Adrenal gland (tissue), 12 donors: ENCODE results near the gene KRT14. TPM values are rescaled to one million over a fixed set of nuclear protein-coding genes. Genes with fewer than 3 reads are reported as not detected.

Source experiments
- DNase-seq, 7 donors: peaks; one replicate each; pipeline ENCODE4 v3.0.0-alpha.2; 2019 to 2020
- H3K27ac ChIP-seq, 5 donors: fragments of 200-600 bp; sonication (generic) in 4 of 5; 1 replicate in 3 of 5; 2 replicates in 2 of 5; pipeline versions ENCODE4 v1.5.1 to v1.8.0; 2016 to 2020; ENCODE audit warnings: mild to moderate bottlenecking in 1 of 5
- H3K27me3 ChIP-seq: fragments of 200-600 bp; 2 replicates; pipeline ENCODE4 v1.8.0; 2021
- H3K36me3 ChIP-seq, 2 donors: fragments of 200-600 bp; replicated peaks in 1 of 2; 1 replicate in 1 of 2; 2 replicates in 1 of 2; pipeline versions ENCODE4 v1.5.1 to v1.8.0; 2018 to 2022
- H3K4me1 ChIP-seq, 2 donors: fragments of 200-600 bp; replicated peaks in 1 of 2; 1 replicate in 1 of 2; 2 replicates in 1 of 2; pipeline versions ENCODE4 v1.5.1 to v1.8.0; 2018 to 2021
- H3K4me3 ChIP-seq, 4 donors: fragments of 200-600 bp; sonication (generic) in 3 of 4; one replicate each; pipeline ENCODE4 v1.5.1; 2016 to 2018
- H3K9me3 ChIP-seq, 3 donors: fragments of 200-600 bp; sonication (generic) in 1 of 3; replicated peaks in 1 of 3; 1 replicate in 2 of 3; 2 replicates in 1 of 3; pipeline versions ENCODE4 v1.5.1 to v1.8.0; 2016 to 2021
- POLR2A ChIP-seq, 2 donors: fragments of 450-650 bp; IDR thresholded peaks; one replicate each; pipeline ENCODE4 v1.6.1; 2017; ENCODE audit warnings: antibody characterized with exemption in 2 of 2, mild to moderate bottlenecking in 2 of 2, moderate library complexity in 1 of 2
- WGBS, 4 donors: extraction: QIAGEN DNeasy Blood & Tissue Kit in 2 of 4; methylation state at CpG; one replicate each; pipeline versions ENCODE4 v1.1.5 to v1.1.7; 2013 to 2017; 5-methylcytosine and 5-hydroxymethylcytosine counted together
- intact Hi-C, 2 donors: fragments of 100-400 bp; cut with DNase I; formaldehyde crosslinking; loops; one replicate each; pipeline versions ENCODE4 v1.14.1 to v1.15.0; 2022 to 2023
- polyA plus RNA-seq, 3 donors: library from polyadenylated mRNA; stranded (reverse); fragments of 200-250 nt in 2 of 3; fragments of 350-450 nt in 1 of 3; fragmentation: Illumina TruSeq in 1 of 3; extraction: RNeasy Lipid Tissue Mini Kit (QIAGEN cat#74804) in 1 of 3; gene quantifications; one replicate each; pipeline ENCODE4 v1.2.3, GENCODE V29; 2013 to 2014
- total RNA-seq, 9 donors: library from RNA; depleted of rRNA in 4 of 9; stranded (reverse); fragments of >200 nt in 4 of 9; fragments of 120-200 nt in 1 of 9; fragmentation: NEBNext Ultra II Directional in 1 of 9; extraction: Animal tissue kit (Norgen Biotek cat#: 25700) in 1 of 9; gene quantifications; one replicate each; pipeline versions ENCODE4 v1.1.0 to v1.2.4, GENCODE V29; 2013 to 2023
- TF ChIP-seq, protein P1 (sequence below), 6 experiments: fragments of 450-650 bp in 4 of 6; fragments of 200-600 bp in 2 of 6; sonication (generic) in 1 of 6; IDR thresholded peaks; 1 replicate in 5 of 6; 2 replicates in 1 of 6; pipeline versions ENCODE4 v1.5.1 to v1.8.0; 2016 to 2021; ENCODE audit warnings: antibody characterized with exemption in 6 of 6, mild to moderate bottlenecking in 2 of 6, moderate library complexity in 1 of 6
- donor health status: healthy with polysubstance abuse.
- donor health status: Bipolar disorder and iron deficiency.
- donor health status: DM: yes; HTN: yes; CAD: no.
- donor health status: DM: no; HTN: no; CAD: no.
- donor health status: DM: no; HTN: no; CAD: no.
- donor health status: DM: yes; HTN: yes; CAD: no.

KRT14 gene
- total and polyA plus RNA-seq, 12 donors, result 0.35 to 1.2 TPM; not detected in 10

DNA sequence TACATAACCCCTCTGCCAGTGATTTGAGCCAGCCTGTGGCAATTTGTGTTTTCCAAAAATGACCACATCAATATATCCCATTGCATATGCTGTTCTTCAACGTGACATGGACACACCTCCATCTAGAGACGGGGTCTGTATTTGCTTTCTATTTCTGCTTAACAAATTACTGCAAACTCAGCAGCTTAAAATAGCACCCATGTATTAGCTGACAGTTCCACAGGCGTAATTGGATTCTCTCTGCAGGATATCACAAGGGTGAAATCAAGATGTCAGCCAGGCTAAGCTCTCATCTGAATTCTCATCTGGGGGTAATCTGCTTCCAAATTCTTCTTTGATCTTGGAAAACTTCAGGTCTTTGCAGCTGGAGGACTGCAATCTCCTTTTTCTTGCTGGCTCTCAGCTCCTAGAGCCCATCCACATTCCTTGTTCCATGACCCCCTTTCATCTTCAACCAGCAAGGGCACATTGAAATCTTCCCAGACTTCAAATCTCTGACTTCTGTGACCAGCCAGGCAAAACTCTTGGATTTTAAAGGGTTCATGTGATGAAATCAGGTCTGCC lies 23.0 kb downstream of the KRT14 start:
- H3K9me3 ChIP-seq, result no peaks in the 10 kb centered on the region
- H3K27me3 ChIP-seq, result peaks cover 8% of the 10 kb centered on the region
- 39 to 48% (median 41%) methylated on average over 3 of the region's 3 CpGs for WGBS, 4 donors
- H3K27ac ChIP-seq, result no peak overlapping the region
- no peaks in the 10 kb centered on the region for H3K4me1 ChIP-seq
- H3K4me3 ChIP-seq, result no peak overlapping the region
- no peak for TF ChIP-seq POLR2A (IDR thresholded peaks at IDR 0.05)
- TF ChIP-seq, protein P1, sequence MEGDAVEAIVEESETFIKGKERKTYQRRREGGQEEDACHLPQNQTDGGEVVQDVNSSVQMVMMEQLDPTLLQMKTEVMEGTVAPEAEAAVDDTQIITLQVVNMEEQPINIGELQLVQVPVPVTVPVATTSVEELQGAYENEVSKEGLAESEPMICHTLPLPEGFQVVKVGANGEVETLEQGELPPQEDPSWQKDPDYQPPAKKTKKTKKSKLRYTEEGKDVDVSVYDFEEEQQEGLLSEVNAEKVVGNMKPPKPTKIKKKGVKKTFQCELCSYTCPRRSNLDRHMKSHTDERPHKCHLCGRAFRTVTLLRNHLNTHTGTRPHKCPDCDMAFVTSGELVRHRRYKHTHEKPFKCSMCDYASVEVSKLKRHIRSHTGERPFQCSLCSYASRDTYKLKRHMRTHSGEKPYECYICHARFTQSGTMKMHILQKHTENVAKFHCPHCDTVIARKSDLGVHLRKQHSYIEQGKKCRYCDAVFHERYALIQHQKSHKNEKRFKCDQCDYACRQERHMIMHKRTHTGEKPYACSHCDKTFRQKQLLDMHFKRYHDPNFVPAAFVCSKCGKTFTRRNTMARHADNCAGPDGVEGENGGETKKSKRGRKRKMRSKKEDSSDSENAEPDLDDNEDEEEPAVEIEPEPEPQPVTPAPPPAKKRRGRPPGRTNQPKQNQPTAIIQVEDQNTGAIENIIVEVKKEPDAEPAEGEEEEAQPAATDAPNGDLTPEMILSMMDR (IDR thresholded peaks at IDR 0.05), result no peak
- intact Hi-C loops, result no loop called here
- H3K36me3 ChIP-seq, result no peaks in the 10 kb centered on the region
- DNase-seq, result no peak

DNA sequence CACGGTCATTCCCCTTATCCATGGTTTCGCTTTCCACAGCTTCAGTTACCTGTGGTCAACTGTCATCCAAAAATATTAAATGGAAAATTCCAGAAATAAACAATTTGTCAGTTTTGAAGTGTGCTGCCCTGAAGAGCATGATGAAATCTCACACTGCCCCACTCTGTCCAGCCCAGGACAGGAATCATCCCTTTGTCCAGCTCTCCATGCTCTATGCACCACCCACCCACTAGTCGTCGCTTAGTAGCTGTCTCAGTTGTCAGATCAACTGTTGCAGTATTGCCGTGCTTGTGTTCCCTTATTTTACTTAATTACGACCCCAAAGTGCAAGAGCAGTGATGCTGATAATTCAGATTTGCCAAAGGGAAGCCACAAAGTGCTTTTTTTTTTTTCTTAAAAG lies 25.1 kb downstream of the KRT14 start:
- no peak for TF ChIP-seq POLR2A (IDR thresholded peaks at IDR 0.05)
- TF ChIP-seq, protein P1 (IDR thresholded peaks at IDR 0.05), result no peak
- intact Hi-C loops, result no loop called here
- 70 to 80% (median 75%) methylated on average over 6 of the region's 6 CpGs for WGBS, 4 donors
- no peaks in the 10 kb centered on the region for H3K4me1 ChIP-seq
- no peak overlapping the region for H3K27ac ChIP-seq
- no peaks in the 10 kb centered on the region for H3K9me3 ChIP-seq
- H3K4me3 ChIP-seq, result no peak overlapping the region
- H3K36me3 ChIP-seq, result no peaks in the 10 kb centered on the region
- peaks cover 8% of the 10 kb centered on the region for H3K27me3 ChIP-seq
- DNase-seq, result no peak

DNA sequence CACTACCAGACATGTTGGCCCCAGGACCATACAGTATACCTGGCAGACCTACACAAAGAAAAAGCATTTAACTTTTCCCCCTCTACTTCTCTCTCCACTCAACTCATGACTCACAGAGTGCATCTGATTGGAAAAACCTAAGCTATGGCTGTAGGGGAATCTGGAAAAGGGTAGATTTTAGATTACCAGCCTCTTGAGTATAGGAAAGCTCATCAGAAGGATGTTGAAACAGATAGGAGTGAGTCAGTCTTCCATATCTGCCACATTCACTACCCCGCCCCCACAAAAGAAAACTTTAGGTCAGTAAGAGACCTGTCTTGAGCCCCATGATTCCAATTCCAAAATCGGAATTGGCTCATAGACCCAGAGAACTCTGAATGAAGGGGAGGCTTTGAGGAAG lies 27.1 kb downstream of the KRT14 start:
- no peaks in the 10 kb centered on the region for H3K36me3 ChIP-seq
- 66 to 85% (median 75%) methylated on average over 2 of the region's 2 CpGs for WGBS, 4 donors
- no peaks in the 10 kb centered on the region for H3K9me3 ChIP-seq
- H3K4me1 ChIP-seq, result no peaks in the 10 kb centered on the region
- TF ChIP-seq POLR2A (IDR thresholded peaks at IDR 0.05), result no peak
- TF ChIP-seq, protein P1 (IDR thresholded peaks at IDR 0.05), result no peak
- no peak for DNase-seq
- intact Hi-C loops, result no loop called here
- H3K27me3 ChIP-seq, result peaks cover 8% of the 10 kb centered on the region
- H3K4me3 ChIP-seq, result no peak overlapping the region
- no peak overlapping the region for H3K27ac ChIP-seq

DNA sequence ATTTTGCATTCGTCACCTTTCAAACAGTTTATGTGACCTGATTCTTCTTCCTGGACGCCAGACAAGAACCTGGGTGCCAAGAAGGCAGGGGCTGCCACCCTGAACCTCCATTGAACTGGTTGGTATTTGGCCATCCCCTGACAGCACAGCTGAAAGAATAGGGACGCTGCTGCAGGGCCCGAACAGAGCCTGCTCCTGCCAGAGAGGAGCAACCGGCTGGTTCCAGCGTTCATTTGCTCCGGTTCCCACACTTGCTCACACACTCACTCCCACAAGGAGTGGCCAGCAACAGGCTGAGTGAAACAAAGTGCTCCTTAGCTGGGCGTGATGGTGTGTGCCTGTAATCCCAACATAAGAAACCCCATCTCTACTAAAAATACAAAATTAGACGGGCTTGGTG lies 29.8 kb downstream of the KRT14 start:
- H3K27me3 ChIP-seq, result peaks cover 8% of the 10 kb centered on the region
- TF ChIP-seq, protein P1 (IDR thresholded peaks at IDR 0.05), result no peak
- TF ChIP-seq POLR2A (IDR thresholded peaks at IDR 0.05), result no peak
- H3K27ac ChIP-seq, result no peak overlapping the region
- H3K36me3 ChIP-seq, result no peaks in the 10 kb centered on the region
- no peaks in the 10 kb centered on the region for H3K4me1 ChIP-seq
- no peak for DNase-seq
- intact Hi-C loops, result no loop called here
- H3K9me3 ChIP-seq, result no peaks in the 10 kb centered on the region
- no peak overlapping the region for H3K4me3 ChIP-seq
- WGBS, 4 donors, result 73 to 81% (median 77%) methylated on average over 9 of the region's 9 CpGs
